ENCODE data around the gene SCLY. TPM values are rescaled to one million over a fixed set of nuclear protein-coding genes. Genes with fewer than 3 reads are reported as not detected.

The SCLY gene
- polyA plus RNA-seq, 3 donors, result 9.5 to 10.6 (median 10.3) TPM

DNA sequence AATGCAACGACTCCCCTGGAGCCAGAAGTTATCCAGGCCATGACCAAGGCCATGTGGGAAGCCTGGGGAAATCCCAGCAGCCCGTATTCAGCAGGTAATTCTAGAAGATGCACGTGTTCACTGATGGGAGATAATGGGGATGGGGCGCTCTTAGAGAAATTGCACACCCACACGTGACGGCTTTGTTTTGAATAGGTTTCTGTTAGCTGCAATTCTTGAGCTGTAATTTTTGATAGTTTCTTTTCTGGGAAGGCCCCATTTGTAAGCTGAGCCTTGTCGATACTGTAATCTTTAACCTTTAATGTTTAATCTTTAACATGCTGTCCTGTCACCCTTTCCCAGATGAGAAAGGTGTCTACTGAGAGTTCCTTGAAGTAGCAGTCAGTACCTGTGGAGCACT lies 3.6 kb downstream of the SCLY start:
- H3K79me2 ChIP-seq (ENCODE audit: insufficient read depth, low read length), result no peaks in the 10 kb centered on the region
- TF ChIP-seq, protein P1, sequence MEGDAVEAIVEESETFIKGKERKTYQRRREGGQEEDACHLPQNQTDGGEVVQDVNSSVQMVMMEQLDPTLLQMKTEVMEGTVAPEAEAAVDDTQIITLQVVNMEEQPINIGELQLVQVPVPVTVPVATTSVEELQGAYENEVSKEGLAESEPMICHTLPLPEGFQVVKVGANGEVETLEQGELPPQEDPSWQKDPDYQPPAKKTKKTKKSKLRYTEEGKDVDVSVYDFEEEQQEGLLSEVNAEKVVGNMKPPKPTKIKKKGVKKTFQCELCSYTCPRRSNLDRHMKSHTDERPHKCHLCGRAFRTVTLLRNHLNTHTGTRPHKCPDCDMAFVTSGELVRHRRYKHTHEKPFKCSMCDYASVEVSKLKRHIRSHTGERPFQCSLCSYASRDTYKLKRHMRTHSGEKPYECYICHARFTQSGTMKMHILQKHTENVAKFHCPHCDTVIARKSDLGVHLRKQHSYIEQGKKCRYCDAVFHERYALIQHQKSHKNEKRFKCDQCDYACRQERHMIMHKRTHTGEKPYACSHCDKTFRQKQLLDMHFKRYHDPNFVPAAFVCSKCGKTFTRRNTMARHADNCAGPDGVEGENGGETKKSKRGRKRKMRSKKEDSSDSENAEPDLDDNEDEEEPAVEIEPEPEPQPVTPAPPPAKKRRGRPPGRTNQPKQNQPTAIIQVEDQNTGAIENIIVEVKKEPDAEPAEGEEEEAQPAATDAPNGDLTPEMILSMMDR (IDR thresholded peaks at IDR 0.05), result no peak
- peaks cover 0 to 3% (median under 1%) of the 10 kb centered on the region in 3 donors for H3K27me3 Mint-ChIP-seq (ENCODE audit: low read depth in 3 of 3)
- intact Hi-C loops (cut with micrococcal nuclease), result loop anchor here in 1 of 2 donors (5.0 kb wide), 1 partner anchor 178 kb away; the partner anchor contains the start of gene HES6
- H4K20me1 ChIP-seq (ENCODE audit: insufficient read depth, low read length), result no peaks in the 10 kb centered on the region
- peaks cover 0 to 13% (median 5%) of the 10 kb centered on the region in 7 donors for H3K9me3 Mint-ChIP-seq
- H3K4me3 ChIP-seq (replicated peaks in 1 of 3; ENCODE audit: low read depth in 2 of 3, low read length in 3 of 3), result no peak overlapping the region
- H3K36me3 ChIP-seq (replicated peaks in 1 of 2; ENCODE audit: control insufficient read depth in 1 of 2, insufficient read depth in 2 of 2, low read length in 2 of 2), result peaks cover 24 to 49% of the 10 kb centered on the region in 2 donors
- peaks cover 16% of the 10 kb centered on the region for H3K4me1 Mint-ChIP-seq
- no peak overlapping the region for H2AFZ ChIP-seq (ENCODE audit: insufficient read depth, low read depth, low read length, poor library complexity, severe bottlenecking)
- no peak overlapping the region for H3K4me3 Mint-ChIP-seq
- peaks cover 17 to 23% of the 10 kb centered on the region in 2 donors for H3K4me1 ChIP-seq (ENCODE audit: control insufficient read depth in 1 of 2, insufficient read depth in 2 of 2, low read length in 2 of 2)
- DNase-seq, result no peak
- H3K27ac Mint-ChIP-seq, result no peak overlapping the region
- H3K27ac ChIP-seq (ENCODE audit: low read depth in 1 of 2, low read length in 2 of 2), result no peak overlapping the region
- 100% methylated on average over 1 of the region's 7 CpGs for WGBS (ENCODE audit: insufficient coverage)
- H3K4me2 ChIP-seq (replicated peaks; ENCODE audit: extremely low read depth, low read length, poor library complexity, severe bottlenecking), result no peak overlapping the region
- no peak overlapping the region for H3K9ac ChIP-seq (ENCODE audit: insufficient read depth, low read length, poor library complexity, severe bottlenecking)
- H3K9me3 ChIP-seq (replicated peaks in 1 of 2; ENCODE audit: control insufficient read depth in 1 of 2, insufficient read depth in 1 of 2, low read length in 2 of 2), result no peaks in the 10 kb centered on the region
- peaks cover 39 to 47% of the 10 kb centered on the region in 2 donors for H3K36me3 Mint-ChIP-seq
- no peaks in the 10 kb centered on the region for H3K27me3 ChIP-seq (ENCODE audit: control insufficient read depth in 2 of 2, insufficient read depth in 2 of 2, low read length in 2 of 2)

DNA sequence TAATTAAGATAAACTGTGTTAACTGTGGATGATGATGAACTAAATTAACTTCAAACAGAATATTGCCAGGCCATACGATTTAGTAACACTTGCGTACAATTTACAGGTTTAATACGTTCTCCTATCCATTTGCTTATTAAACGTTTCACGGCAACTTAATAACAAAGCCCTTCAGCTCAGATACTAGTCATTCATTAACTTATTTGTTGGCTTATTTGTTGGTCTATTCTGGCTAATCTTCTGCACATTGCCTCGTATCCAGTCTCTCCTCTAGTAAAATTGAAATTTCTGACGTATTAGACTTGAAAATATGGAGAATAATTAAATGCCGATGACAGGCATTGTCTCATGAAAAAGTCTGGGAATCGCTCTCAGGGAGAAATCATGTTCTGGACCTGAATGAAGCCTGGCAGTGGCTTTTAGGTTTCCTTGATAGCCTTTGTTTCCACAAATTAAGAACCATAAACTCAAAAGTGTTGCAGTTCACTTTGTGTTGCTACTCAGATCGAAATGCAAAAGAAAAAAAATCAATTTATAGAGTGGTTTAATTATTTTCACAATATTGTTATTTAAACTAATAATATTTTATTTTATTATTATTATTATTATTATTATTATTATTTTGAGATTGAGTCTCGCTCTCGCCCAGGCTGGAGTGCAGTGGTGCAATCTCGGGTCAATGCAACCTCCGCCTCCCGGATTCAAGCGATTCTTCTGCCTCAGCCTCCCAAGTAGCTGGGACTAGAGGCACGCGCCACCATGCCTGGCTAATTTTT lies 4.5 kb downstream of the SCLY start:
- no peak for DNase-seq
- TF ChIP-seq, protein P1 (IDR thresholded peaks at IDR 0.05), result no peak
- 98% methylated on average over 8 of the region's 18 CpGs for WGBS (ENCODE audit: insufficient coverage)
- Histone ChIP-seq H3K4me1 (ENCODE audit: control insufficient read depth in 1 of 2, insufficient read depth in 2 of 2, low read length in 2 of 2) (peaks cover 10 to 16% of the 10 kb centered on the region in 2 donors), H3K4me2 (replicated peaks; ENCODE audit: extremely low read depth, low read length, poor library complexity, severe bottlenecking) (no peak overlapping the region), H2AFZ (ENCODE audit: insufficient read depth, low read depth, low read length, poor library complexity, severe bottlenecking) (no peak overlapping the region), H3K27me3 (ENCODE audit: control insufficient read depth in 2 of 2, insufficient read depth in 2 of 2, low read length in 2 of 2) (no peaks in the 10 kb centered on the region), H3K79me2 (ENCODE audit: insufficient read depth, low read length) (no peaks in the 10 kb centered on the region), H3K9me3 (replicated peaks in 1 of 2; ENCODE audit: control insufficient read depth in 1 of 2, insufficient read depth in 1 of 2, low read length in 2 of 2) (no peaks in the 10 kb centered on the region), H4K20me1 (ENCODE audit: insufficient read depth, low read length) (no peaks in the 10 kb centered on the region), H3K27ac (ENCODE audit: low read depth in 1 of 2, low read length in 2 of 2) (no peak overlapping the region), H3K9ac (ENCODE audit: insufficient read depth, low read length, poor library complexity, severe bottlenecking) (no peak overlapping the region), H3K36me3 (replicated peaks in 1 of 2; ENCODE audit: control insufficient read depth in 1 of 2, insufficient read depth in 2 of 2, low read length in 2 of 2) (peaks cover 33 to 57% of the 10 kb centered on the region in 2 donors), H3K4me3 (replicated peaks in 1 of 3; ENCODE audit: low read depth in 2 of 3, low read length in 3 of 3) (no peak overlapping the region)
- H3K9me3 Mint-ChIP-seq, result peaks cover 0 to 9% (median 4%) of the 10 kb centered on the region in 7 donors
- intact Hi-C loops (cut with micrococcal nuclease), result no loop called here
- peaks cover 0 to 3% (median 0%) of the 10 kb centered on the region in 3 donors for H3K27me3 Mint-ChIP-seq (ENCODE audit: low read depth in 3 of 3)
- H3K4me3 Mint-ChIP-seq, result no peak overlapping the region
- peaks cover 44 to 55% of the 10 kb centered on the region in 2 donors for H3K36me3 Mint-ChIP-seq
- H3K4me1 Mint-ChIP-seq, result peaks cover 10% of the 10 kb centered on the region
- no peak overlapping the region for H3K27ac Mint-ChIP-seq
